ENCODE measurements around the gene MATN3.
A peak's percentile ranks its signal among the peaks of the same experiment; 100 is the strongest.

The MATN3 gene

DNA sequence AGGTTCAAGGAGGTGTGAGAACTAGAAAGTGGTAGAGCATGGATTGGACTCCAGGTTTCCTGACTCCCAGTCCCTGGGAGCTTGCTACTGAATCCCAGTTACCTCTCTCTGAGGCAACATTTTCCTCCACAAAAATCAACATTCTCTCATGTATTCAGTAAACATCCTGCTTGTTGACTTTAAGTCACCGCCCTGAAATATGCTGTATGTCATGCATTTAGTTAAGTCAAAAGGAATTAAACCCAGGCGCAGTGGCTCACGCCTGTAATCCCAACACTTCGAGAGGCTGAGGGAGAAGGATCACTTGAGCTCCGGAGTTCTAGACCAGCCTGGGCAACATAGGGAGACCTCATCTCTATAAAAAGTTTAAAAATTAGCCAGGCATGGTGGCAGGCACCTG lies 3.8 kb downstream of the MATN3 start:
- H2AK5ac ChIP-seq (ENCODE audit: low read length): no peak overlapping the region
- no peak overlapping the region for H3K9ac ChIP-seq (ENCODE audit: low read length)
- peaks cover 5% of the 10 kb centered on the region for H3K79me2 ChIP-seq (ENCODE audit: control insufficient read depth, insufficient read depth, low read length, poor library complexity)
- H2BK12ac ChIP-seq (ENCODE audit: low read length): no peak overlapping the region
- H3K18ac ChIP-seq (ENCODE audit: low read length): no peak overlapping the region
- H3K23ac ChIP-seq (ENCODE audit: low read length): no peak overlapping the region
- H2BK120ac ChIP-seq (ENCODE audit: insufficient read depth, low read length, poor library complexity): peak overlapping the region; percentile 40
- DNase-seq: no peak
- no peaks in the 10 kb centered on the region for H3K27me3 ChIP-seq (ENCODE audit: insufficient read depth, low read length)
- H3K4me1 ChIP-seq (ENCODE audit: control insufficient read depth in 1 of 2, insufficient read depth in 2 of 2, low read length in 2 of 2): peaks cover 23 to 30% of the 10 kb centered on the region in 2 experiments
- no CpG with 5 or more reads among the region's 5 CpGs for WGBS (ENCODE audit: extremely low coverage, insufficient coverage, insufficient read length)
- no peak overlapping the region for H4K12ac ChIP-seq (ENCODE audit: low read depth, low read length)
- H3K4me3 ChIP-seq (ENCODE audit: low read depth, low read length): no peak overlapping the region
- no peaks in the 10 kb centered on the region for H3K9me3 ChIP-seq (ENCODE audit: insufficient read depth, low read depth, low read length)
- peaks cover 11 to 12% of the 10 kb centered on the region in 2 experiments for H3K36me3 ChIP-seq (ENCODE audit: control insufficient read depth in 1 of 2, insufficient read depth in 2 of 2, low read length in 2 of 2)
- H3K4ac ChIP-seq (ENCODE audit: low read depth, low read length): no peak overlapping the region
- H4K91ac ChIP-seq (ENCODE audit: low read depth, low read length): peak overlapping the region; percentile 0
- no peak overlapping the region for H2BK5ac ChIP-seq (ENCODE audit: low read depth, low read length, poor library complexity)
- no peak overlapping the region for H2AFZ ChIP-seq (ENCODE audit: insufficient read depth, low read length, poor library complexity)
- H3K14ac ChIP-seq (ENCODE audit: low read length): no peak overlapping the region
- peak overlapping the region; percentile 31 for H3K4me2 ChIP-seq (ENCODE audit: low read length)
- no peak overlapping the region for H4K8ac ChIP-seq (ENCODE audit: low read depth, low read length)
- no peak overlapping the region for H3K27ac ChIP-seq (ENCODE audit: low read depth, low read length)
- peaks cover 24% of the 10 kb centered on the region for H3K79me1 ChIP-seq (ENCODE audit: low read length)

GRCh38 chr2:20005891-20006470 lies 6.5 kb downstream of the MATN3 start:
- no CpG with 5 or more reads among the region's 17 CpGs for WGBS (ENCODE audit: extremely low coverage, insufficient coverage, insufficient read length)
- Histone ChIP-seq H4K91ac (ENCODE audit: low read depth, low read length) (peak overlapping the region; percentile 12), H3K14ac (ENCODE audit: low read length) (peak overlapping the region; percentile 12), H3K4me2 (ENCODE audit: low read length) (no peak overlapping the region), H2AFZ (ENCODE audit: insufficient read depth, low read length, poor library complexity) (no peak overlapping the region), H2AK5ac (ENCODE audit: low read length) (peak overlapping the region; percentile 1), H2BK120ac (ENCODE audit: insufficient read depth, low read length, poor library complexity) (peak overlapping the region; percentile 0), H3K9me3 (ENCODE audit: insufficient read depth, low read depth, low read length) (no peaks in the 10 kb centered on the region), H3K79me2 (ENCODE audit: control insufficient read depth, insufficient read depth, low read length, poor library complexity) (no peaks in the 10 kb centered on the region), H3K4ac (ENCODE audit: low read depth, low read length) (no peak overlapping the region), H3K9ac (ENCODE audit: low read length) (peak overlapping the region; percentile 16), H3K4me1 (ENCODE audit: control insufficient read depth in 1 of 2, insufficient read depth in 2 of 2, low read length in 2 of 2) (peaks cover 8 to 17% of the 10 kb centered on the region in 2 experiments), H4K12ac (ENCODE audit: low read depth, low read length) (no peak overlapping the region), H3K27me3 (ENCODE audit: insufficient read depth, low read length) (no peaks in the 10 kb centered on the region), H3K27ac (ENCODE audit: low read depth, low read length) (peak overlapping the region; percentile 55), H2BK5ac (ENCODE audit: low read depth, low read length, poor library complexity) (peak overlapping the region; percentile 23), H3K36me3 (ENCODE audit: control insufficient read depth in 1 of 2, insufficient read depth in 2 of 2, low read length in 2 of 2) (peaks cover 14 to 19% of the 10 kb centered on the region in 2 experiments), H3K4me3 (ENCODE audit: low read depth, low read length) (no peak overlapping the region), H2BK12ac (ENCODE audit: low read length) (peak overlapping the region; percentile 8), H3K79me1 (ENCODE audit: low read length) (peaks cover 8% of the 10 kb centered on the region), H4K8ac (ENCODE audit: low read depth, low read length) (no peak overlapping the region), H3K18ac (ENCODE audit: low read length) (no peak overlapping the region), H3K23ac (ENCODE audit: low read length) (no peak overlapping the region)
- no peak for DNase-seq

- no peak overlapping the region for H3K18ac ChIP-seq (ENCODE audit: low read length)
- peak overlapping the region; percentile 55 for H3K27ac ChIP-seq (ENCODE audit: low read depth, low read length)
- no peak overlapping the region for H3K4me3 ChIP-seq (ENCODE audit: low read depth, low read length)
- H3K79me2 ChIP-seq (ENCODE audit: control insufficient read depth, insufficient read depth, low read length, poor library complexity): no peaks in the 10 kb centered on the region
- H3K9me3 ChIP-seq (ENCODE audit: insufficient read depth, low read depth, low read length): no peaks in the 10 kb centered on the region
- no peak overlapping the region for H4K8ac ChIP-seq (ENCODE audit: low read depth, low read length)
- no CpG with 5 or more reads among the region's 10 CpGs for WGBS (ENCODE audit: extremely low coverage, insufficient coverage, insufficient read length)
- no peak overlapping the region for H3K14ac ChIP-seq (ENCODE audit: low read length)
- H3K36me3 ChIP-seq (ENCODE audit: control insufficient read depth in 1 of 2, insufficient read depth in 2 of 2, low read length in 2 of 2): peaks cover 14 to 19% of the 10 kb centered on the region in 2 experiments
- DNase-seq: no peak
- peaks cover 8 to 17% of the 10 kb centered on the region in 2 experiments for H3K4me1 ChIP-seq (ENCODE audit: control insufficient read depth in 1 of 2, insufficient read depth in 2 of 2, low read length in 2 of 2)
- H3K79me1 ChIP-seq (ENCODE audit: low read length): peaks cover 8% of the 10 kb centered on the region
- no peak overlapping the region for H3K9ac ChIP-seq (ENCODE audit: low read length)
- no peak overlapping the region for H2BK120ac ChIP-seq (ENCODE audit: insufficient read depth, low read length, poor library complexity)
- H3K4me2 ChIP-seq (ENCODE audit: low read length): peak overlapping the region; percentile 1
- no peaks in the 10 kb centered on the region for H3K27me3 ChIP-seq (ENCODE audit: insufficient read depth, low read length)
- H2BK5ac ChIP-seq (ENCODE audit: low read depth, low read length, poor library complexity): no peak overlapping the region
- no peak overlapping the region for H2AK5ac ChIP-seq (ENCODE audit: low read length)
- no peak overlapping the region for H3K4ac ChIP-seq (ENCODE audit: low read depth, low read length)
- no peak overlapping the region for H2BK12ac ChIP-seq (ENCODE audit: low read length)
- H3K23ac ChIP-seq (ENCODE audit: low read length): no peak overlapping the region
- H4K12ac ChIP-seq (ENCODE audit: low read depth, low read length): no peak overlapping the region
- no peak overlapping the region for H4K91ac ChIP-seq (ENCODE audit: low read depth, low read length)
- no peak overlapping the region for H2AFZ ChIP-seq (ENCODE audit: insufficient read depth, low read length, poor library complexity)
These were observed 7.3 kb downstream of the MATN3 start for GRCh38 chr2:20005067-20005627.

DNA sequence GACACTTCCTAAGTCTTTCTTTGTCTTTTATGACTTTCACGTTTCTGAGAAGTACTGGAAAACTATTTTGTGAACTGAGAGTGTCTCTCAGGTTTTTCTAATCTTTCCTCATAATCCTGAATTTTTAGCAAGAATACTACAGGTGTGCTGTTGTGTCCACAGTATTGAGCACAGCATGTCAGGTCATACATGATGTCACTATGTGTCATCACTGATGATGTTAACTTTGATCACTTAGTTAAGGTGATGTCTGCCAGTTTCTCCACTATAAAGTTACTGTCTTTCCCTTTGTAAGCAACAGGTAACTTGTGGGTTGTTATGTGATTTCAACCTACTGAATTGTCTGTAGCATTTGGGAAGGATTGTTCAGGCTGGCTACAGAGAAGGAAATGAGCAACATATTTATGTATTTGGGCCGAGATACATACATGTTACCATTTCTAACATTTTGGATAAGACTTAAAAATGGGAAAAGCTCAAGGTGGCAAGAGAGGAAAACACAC lies 11.1 kb downstream of the MATN3 start:
- Histone ChIP-seq H3K79me1 (ENCODE audit: low read length) (peaks cover 8% of the 10 kb centered on the region), H2AK5ac (ENCODE audit: low read length) (no peak overlapping the region), H3K23ac (ENCODE audit: low read length) (no peak overlapping the region), H3K18ac (ENCODE audit: low read length) (no peak overlapping the region), H3K4me2 (ENCODE audit: low read length) (no peak overlapping the region), H3K14ac (ENCODE audit: low read length) (no peak overlapping the region), H2BK120ac (ENCODE audit: insufficient read depth, low read length, poor library complexity) (no peak overlapping the region), H3K79me2 (ENCODE audit: control insufficient read depth, insufficient read depth, low read length, poor library complexity) (no peaks in the 10 kb centered on the region), H2AFZ (ENCODE audit: insufficient read depth, low read length, poor library complexity) (no peak overlapping the region), H3K36me3 (ENCODE audit: control insufficient read depth in 1 of 2, insufficient read depth in 2 of 2, low read length in 2 of 2) (peaks cover 14 to 28% of the 10 kb centered on the region in 2 experiments), H2BK5ac (ENCODE audit: low read depth, low read length, poor library complexity) (no peak overlapping the region), H3K4ac (ENCODE audit: low read depth, low read length) (no peak overlapping the region), H3K9me3 (ENCODE audit: insufficient read depth, low read depth, low read length) (no peaks in the 10 kb centered on the region), H2BK12ac (ENCODE audit: low read length) (no peak overlapping the region), H4K8ac (ENCODE audit: low read depth, low read length) (no peak overlapping the region), H3K4me3 (ENCODE audit: low read depth, low read length) (no peak overlapping the region), H3K27ac (ENCODE audit: low read depth, low read length) (no peak overlapping the region), H4K12ac (ENCODE audit: low read depth, low read length) (no peak overlapping the region), H3K9ac (ENCODE audit: low read length) (no peak overlapping the region), H3K27me3 (ENCODE audit: insufficient read depth, low read length) (no peaks in the 10 kb centered on the region), H4K91ac (ENCODE audit: low read depth, low read length) (no peak overlapping the region), H3K4me1 (ENCODE audit: control insufficient read depth in 1 of 2, insufficient read depth in 2 of 2, low read length in 2 of 2) (peaks cover 8 to 11% of the 10 kb centered on the region in 2 experiments)
- DNase-seq: no peak
- no CpG with 5 or more reads among the region's 2 CpGs for WGBS (ENCODE audit: extremely low coverage, insufficient coverage, insufficient read length)
